Parathyroid adenoma (tissue), 2 donors: ENCODE results near the gene SELENON.

Experiments
- H2AFZ ChIP-seq: fragments of 300-600 bp; sonication (generic); one replicate; pipeline ENCODE4 v1.7.0; 2017; ENCODE audit warnings: antibody characterized with exemption, mild to moderate bottlenecking
- H3K27ac ChIP-seq: fragments of 300-600 bp; sonication (generic); one replicate; pipeline ENCODE4 v1.7.0; 2017
- H3K27me3 ChIP-seq: fragments of 300-600 bp; sonication (generic); one replicate; pipeline ENCODE4 v1.7.0; 2017; ENCODE audit warnings: low read length; ENCODE audit not compliant: control insufficient read depth, insufficient read depth
- H3K36me3 ChIP-seq: fragments of 300-600 bp; sonication (generic); one replicate; pipeline ENCODE4 v1.7.0; 2017; ENCODE audit warnings: low read length; ENCODE audit not compliant: control insufficient read depth, insufficient read depth
- H3K4me1 ChIP-seq: fragments of 300-600 bp; sonication (generic); one replicate; pipeline ENCODE4 v1.7.0; 2017; ENCODE audit warnings: control low read depth
- H3K4me2 ChIP-seq: fragments of 300-600 bp; sonication (generic); one replicate; pipeline ENCODE4 v1.7.0; 2017; ENCODE audit warnings: low read length
- H3K4me3 ChIP-seq: fragments of 300-600 bp; sonication (generic); one replicate; pipeline ENCODE4 v1.7.0; 2017; ENCODE audit warnings: low read depth, low read length
- H3K79me2 ChIP-seq: fragments of 300-600 bp; sonication (generic); one replicate; pipeline ENCODE4 v1.7.0; 2017; ENCODE audit warnings: control low read depth
- H3K9ac ChIP-seq: fragments of 300-600 bp; sonication (generic); one replicate; pipeline ENCODE4 v1.7.0; 2017; ENCODE audit warnings: mild to moderate bottlenecking
- H3K9me3 ChIP-seq: fragments of 300-600 bp; sonication (generic); one replicate; pipeline ENCODE4 v1.7.0; 2017; ENCODE audit warnings: low read length; ENCODE audit not compliant: control insufficient read depth
- CTCF ChIP-seq: fragments of 300-600 bp; sonication (generic); IDR thresholded peaks from one replicate; pipeline ENCODE4 v1.7.0; 2017; ENCODE audit warnings: antibody characterized with exemption, mild to moderate bottlenecking
- donor health status: primary hyperparathyroidism.

SELENON gene

DNA sequence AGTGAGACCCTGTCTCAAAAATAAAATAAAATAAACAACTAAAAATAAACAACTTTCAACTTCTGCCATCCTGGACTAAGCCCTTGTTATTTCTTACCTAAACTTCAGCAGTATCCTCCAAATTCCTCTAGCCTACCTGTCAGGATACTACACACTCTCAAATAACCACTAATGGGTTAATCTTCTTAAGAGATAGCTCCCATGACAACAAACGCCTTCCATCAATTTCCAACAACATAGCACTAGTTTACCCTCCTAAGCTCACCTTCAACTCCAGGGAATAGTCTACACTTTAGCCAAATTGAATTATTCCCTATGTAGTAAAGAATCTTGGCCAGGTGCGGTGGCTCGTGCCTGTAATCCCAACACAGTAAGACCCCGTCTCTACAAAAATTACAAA is 47.9 kb downstream of the SELENON start:
- H3K27ac ChIP-seq = no peak overlapping the region
- no peak overlapping the region for H2AFZ ChIP-seq
- H3K27me3 ChIP-seq = no peaks in the 10 kb centered on the region
- no peaks in the 10 kb centered on the region for H3K79me2 ChIP-seq
- no peak overlapping the region for H3K4me3 ChIP-seq
- no peaks in the 10 kb centered on the region for H3K36me3 ChIP-seq
- no peak overlapping the region for H3K4me2 ChIP-seq
- TF ChIP-seq CTCF = no peak
- H3K4me1 ChIP-seq = no peaks in the 10 kb centered on the region
- H3K9ac ChIP-seq = no peak overlapping the region
- H3K9me3 ChIP-seq = no peaks in the 10 kb centered on the region

DNA sequence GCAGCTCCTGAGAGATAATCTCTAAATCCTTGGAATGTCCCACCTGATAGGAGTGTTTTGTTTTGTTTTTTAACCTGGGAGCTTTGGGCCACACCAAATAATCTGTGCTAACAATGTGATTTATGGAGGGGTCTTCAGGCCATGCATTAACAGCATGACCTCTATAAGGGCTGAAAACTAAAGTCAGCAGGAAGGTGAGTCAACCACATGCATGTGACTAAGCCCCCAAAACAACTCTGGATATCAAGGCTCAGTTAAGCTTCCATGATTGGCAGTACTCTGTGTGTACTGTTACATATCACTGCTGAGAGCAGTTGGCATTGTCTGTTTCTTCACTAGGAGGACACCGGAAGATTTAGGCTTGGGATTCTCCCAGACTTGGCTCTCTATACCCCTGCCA is 48.5 kb downstream of the SELENON start:
- no peaks in the 10 kb centered on the region for H3K27me3 ChIP-seq
- H3K4me2 ChIP-seq = no peak overlapping the region
- no peak overlapping the region for H3K4me3 ChIP-seq
- no peak for TF ChIP-seq CTCF
- no peaks in the 10 kb centered on the region for H3K79me2 ChIP-seq
- H3K27ac ChIP-seq = no peak overlapping the region
- H2AFZ ChIP-seq = no peak overlapping the region
- no peak overlapping the region for H3K9ac ChIP-seq
- no peaks in the 10 kb centered on the region for H3K9me3 ChIP-seq
- no peaks in the 10 kb centered on the region for H3K4me1 ChIP-seq
- no peaks in the 10 kb centered on the region for H3K36me3 ChIP-seq

DNA sequence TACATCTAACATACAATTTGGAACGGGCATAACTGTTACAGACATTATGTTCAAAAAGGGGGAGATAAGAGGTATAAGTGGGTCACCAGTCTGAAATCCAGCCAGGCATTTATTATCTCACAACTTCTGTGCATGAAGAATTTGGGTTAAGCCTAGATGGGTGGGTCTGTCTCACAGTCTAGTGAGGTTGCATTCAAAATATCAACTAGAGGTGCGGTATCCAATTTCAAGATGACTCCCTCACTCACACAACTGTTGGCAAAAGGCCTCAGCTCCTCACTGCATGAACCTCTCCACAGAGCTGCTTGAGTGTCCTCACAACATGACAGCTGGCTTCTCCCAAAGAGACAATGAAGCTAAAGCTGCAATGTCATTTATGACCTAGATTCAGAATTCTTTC is 54.6 kb downstream of the SELENON start:
- no peak overlapping the region for H3K4me3 ChIP-seq
- no peak overlapping the region for H2AFZ ChIP-seq

GRCh38 chr1:25856856-25857255 is 56.9 kb downstream of the SELENON start:
- no peak for TF ChIP-seq CTCF
- Histone ChIP-seq H3K4me2 (no peak overlapping the region), H3K36me3 (no peaks in the 10 kb centered on the region), H3K4me3 (no peak overlapping the region), H3K79me2 (no peaks in the 10 kb centered on the region), H3K27ac (no peak overlapping the region), H2AFZ (no peak overlapping the region), H3K9ac (no peak overlapping the region), H3K27me3 (no peaks in the 10 kb centered on the region), H3K9me3 (no peaks in the 10 kb centered on the region), H3K4me1 (peaks cover 3% of the 10 kb centered on the region)

More for the DNA sequence above, 54.6 kb downstream of the SELENON start:
- Histone ChIP-seq H3K4me1 (peaks cover 3% of the 10 kb centered on the region), H3K9ac (no peak overlapping the region), H3K4me2 (no peak overlapping the region), H3K27ac (no peak overlapping the region), H3K36me3 (no peaks in the 10 kb centered on the region), H3K79me2 (no peaks in the 10 kb centered on the region), H3K9me3 (no peaks in the 10 kb centered on the region), H3K27me3 (no peaks in the 10 kb centered on the region)
- no peak for TF ChIP-seq CTCF

DNA sequence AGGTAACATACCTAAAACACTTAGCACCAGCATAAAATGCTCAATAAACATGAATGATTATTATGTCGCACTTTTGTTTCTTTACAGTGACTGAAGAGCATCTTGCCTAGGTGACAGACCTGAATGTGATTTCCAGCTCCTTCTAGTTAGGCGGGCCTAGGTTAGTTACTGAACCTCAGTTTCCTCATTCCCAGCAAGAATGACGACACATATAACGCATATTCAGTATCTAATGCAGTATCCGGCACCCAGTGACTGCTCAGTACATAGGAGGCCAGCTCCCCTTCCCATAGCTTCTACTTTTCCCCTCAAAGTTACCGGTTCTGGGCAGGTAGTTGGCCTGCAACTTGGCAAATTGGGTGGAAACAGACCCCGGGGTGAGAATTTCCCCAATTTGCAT is 58.5 kb downstream of the SELENON start:
- no peak overlapping the region for H2AFZ ChIP-seq
- H3K9me3 ChIP-seq = no peaks in the 10 kb centered on the region
- H3K4me1 ChIP-seq = peaks cover 3% of the 10 kb centered on the region
- no peak for TF ChIP-seq CTCF
- H3K4me2 ChIP-seq = no peak overlapping the region
- H3K4me3 ChIP-seq = no peak overlapping the region
- H3K79me2 ChIP-seq = no peaks in the 10 kb centered on the region
- no peaks in the 10 kb centered on the region for H3K36me3 ChIP-seq
- no peaks in the 10 kb centered on the region for H3K27me3 ChIP-seq
- no peak overlapping the region for H3K27ac ChIP-seq
- no peak overlapping the region for H3K9ac ChIP-seq
